ENCODE measurements around the gene MID1IP1. TPM values are rescaled to one million over a fixed set of nuclear protein-coding genes. Genes with fewer than 3 reads are reported as not detected.

Gene MID1IP1
- total and polyA plus RNA-seq, 2 donors, result 20.5 to 105 TPM

DNA sequence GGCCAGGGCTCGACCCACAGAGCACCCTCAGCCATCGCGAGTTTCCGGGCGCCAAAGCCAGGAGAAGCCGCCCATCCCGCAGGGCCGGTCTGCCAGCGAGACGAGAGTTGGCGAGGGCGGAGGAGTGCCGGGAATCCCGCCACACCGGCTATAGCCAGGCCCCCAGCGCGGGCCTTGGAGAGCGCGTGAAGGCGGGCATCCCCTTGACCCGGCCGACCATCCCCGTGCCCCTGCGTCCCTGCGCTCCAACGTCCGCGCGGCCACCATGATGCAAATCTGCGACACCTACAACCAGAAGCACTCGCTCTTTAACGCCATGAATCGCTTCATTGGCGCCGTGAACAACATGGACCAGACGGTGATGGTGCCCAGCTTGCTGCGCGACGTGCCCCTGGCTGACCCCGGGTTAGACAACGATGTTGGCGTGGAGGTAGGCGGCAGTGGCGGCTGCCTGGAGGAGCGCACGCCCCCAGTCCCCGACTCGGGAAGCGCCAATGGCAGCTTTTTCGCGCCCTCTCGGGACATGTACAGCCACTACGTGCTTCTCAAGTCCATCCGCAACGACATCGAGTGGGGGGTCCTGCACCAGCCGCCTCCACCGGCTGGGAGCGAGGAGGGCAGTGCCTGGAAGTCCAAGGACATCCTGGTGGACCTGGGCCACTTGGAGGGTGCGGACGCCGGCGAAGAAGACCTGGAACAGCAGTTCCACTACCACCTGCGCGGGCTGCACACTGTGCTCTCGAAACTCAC, 3.6 kb downstream of the MID1IP1 start:
- under 1% methylated on average over 66 of the region's 66 CpGs for WGBS
- no peak for DNase-seq (ENCODE audit: extremely low spot score)
- peak overlapping the region; percentile 73 for H3K27ac ChIP-seq (ENCODE audit: low read depth)
- H3K4me1 ChIP-seq (ENCODE audit: insufficient read depth), result peaks cover 1% of the 10 kb centered on the region
- no peaks in the 10 kb centered on the region for H3K36me3 ChIP-seq (ENCODE audit: insufficient read depth)
- H3K4me3 ChIP-seq (ENCODE audit: low read depth, low read length), result peak overlapping the region; percentile 65

DNA sequence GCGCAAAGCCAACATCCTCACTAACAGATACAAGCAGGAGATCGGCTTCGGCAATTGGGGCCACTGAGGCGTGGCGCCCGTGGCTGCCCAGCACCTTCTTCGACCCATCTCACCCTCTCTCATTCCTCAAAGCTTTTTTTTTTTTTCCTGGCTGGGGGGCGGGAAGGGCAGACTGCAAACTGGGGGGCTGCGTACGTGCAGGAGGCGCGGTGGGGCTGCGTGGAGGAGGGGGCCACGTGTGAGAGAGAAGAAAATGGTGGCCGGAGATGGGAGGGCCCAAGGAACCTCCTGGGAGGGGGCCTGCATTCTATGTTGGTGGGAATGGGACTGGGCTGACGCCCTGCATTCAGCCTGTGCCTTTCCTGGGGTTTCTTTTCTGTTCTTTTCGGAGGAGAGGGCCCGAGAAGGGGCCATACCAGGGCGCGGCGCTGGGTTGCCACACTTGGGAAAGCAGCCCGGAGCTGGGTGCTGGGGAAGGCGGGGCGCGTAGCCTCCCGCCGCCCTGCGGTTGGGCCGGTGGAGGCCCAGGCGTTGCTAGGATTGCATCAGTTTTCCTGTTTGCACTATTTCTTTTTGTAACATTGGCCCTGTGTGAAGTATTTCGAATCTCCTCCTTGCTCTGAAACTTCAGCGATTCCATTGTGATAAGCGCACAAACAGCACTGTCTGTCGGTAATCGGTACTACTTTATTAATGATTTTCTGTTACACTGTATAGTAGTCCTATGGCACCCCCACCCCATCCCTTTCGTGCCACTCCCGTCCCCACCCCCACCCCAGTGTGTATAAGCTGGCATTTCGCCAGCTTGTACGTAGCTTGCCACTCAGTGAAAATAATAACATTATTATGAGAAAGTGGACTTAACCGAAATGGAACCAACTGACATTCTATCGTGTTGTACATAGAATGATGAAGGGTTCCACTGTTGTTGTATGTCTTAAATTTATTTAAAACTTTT, 4.5 kb downstream of the MID1IP1 start:
- peaks cover 1% of the 10 kb centered on the region for H3K4me1 ChIP-seq (ENCODE audit: insufficient read depth)
- 1% methylated on average over 41 of the region's 41 CpGs for WGBS
- peak overlapping the region; percentile 73 for H3K27ac ChIP-seq (ENCODE audit: low read depth)
- H3K36me3 ChIP-seq (ENCODE audit: insufficient read depth), result no peaks in the 10 kb centered on the region
- DNase-seq (ENCODE audit: extremely low spot score), result no peak
- H3K4me3 ChIP-seq (ENCODE audit: low read depth, low read length), result peak overlapping the region; percentile 65

DNA sequence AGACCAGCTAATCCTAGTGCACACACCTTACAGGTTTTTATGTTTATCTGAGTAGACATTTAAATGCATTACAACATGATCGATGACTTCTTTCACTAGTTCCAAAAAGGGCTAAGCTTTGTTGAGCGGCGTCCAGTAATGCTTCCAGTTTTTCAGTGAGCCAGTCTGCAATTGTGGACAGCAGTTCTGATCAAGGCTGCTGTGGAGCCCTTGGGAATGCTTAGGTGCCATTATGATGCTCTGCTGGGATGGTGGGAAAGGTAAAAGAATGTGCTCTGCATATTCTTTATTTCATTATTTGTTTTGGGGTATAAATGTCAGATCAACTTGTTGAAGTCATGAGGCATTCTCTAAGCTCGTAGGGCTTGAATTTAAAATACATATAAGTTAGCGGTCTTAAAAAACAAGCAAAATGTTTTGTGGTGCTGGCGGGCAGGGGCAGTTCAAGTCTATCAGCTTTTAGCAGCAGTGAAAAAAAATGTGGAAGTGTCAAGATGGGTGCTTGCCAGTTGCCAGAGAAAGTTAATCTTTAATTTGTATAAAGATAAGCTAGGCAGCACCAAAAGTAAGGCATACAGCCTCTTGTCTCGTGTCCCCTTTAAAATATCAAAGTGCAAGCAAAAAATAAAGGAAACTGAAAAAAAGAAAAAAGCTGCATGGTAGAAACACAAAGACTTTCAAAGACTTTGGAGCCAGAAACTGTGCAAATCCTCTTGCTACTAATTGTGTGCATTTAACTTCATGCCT, 5.8 kb downstream of the MID1IP1 start:
- Histone ChIP-seq H3K4me1 (ENCODE audit: insufficient read depth) (peaks cover 1% of the 10 kb centered on the region), H3K27ac (ENCODE audit: low read depth) (no peak overlapping the region), H3K36me3 (ENCODE audit: insufficient read depth) (no peaks in the 10 kb centered on the region), H3K4me3 (ENCODE audit: low read depth, low read length) (peak overlapping the region; percentile 4)
- 56% methylated on average over 7 of the region's 7 CpGs for WGBS
- DNase-seq (ENCODE audit: extremely low spot score), result no peak

DNA sequence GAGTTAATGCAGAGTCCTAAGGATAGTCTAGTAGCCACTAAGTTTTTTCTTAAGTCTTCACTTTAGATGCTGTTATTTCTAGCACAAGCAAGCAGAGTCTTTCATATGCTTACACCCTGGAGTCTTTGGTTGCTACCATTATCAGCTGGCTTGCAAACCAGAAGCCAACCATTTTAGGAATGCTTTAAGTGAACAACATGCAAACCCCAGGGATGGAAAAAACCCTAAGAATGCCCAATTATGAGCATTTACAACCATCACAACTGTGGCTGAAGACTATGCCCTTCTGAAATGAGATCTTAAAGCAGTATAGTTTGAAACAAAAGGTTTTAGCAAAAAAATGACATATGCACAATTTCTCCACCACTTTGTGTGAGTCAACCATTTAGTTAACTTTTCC, 6.6 kb downstream of the MID1IP1 start:
- H3K27ac ChIP-seq (ENCODE audit: low read depth), result no peak overlapping the region
- peaks cover 1% of the 10 kb centered on the region for H3K4me1 ChIP-seq (ENCODE audit: insufficient read depth)
- H3K4me3 ChIP-seq (ENCODE audit: low read depth, low read length), result no peak overlapping the region
- H3K36me3 ChIP-seq (ENCODE audit: insufficient read depth), result no peaks in the 10 kb centered on the region
- DNase-seq (ENCODE audit: extremely low spot score), result no peak

DNA sequence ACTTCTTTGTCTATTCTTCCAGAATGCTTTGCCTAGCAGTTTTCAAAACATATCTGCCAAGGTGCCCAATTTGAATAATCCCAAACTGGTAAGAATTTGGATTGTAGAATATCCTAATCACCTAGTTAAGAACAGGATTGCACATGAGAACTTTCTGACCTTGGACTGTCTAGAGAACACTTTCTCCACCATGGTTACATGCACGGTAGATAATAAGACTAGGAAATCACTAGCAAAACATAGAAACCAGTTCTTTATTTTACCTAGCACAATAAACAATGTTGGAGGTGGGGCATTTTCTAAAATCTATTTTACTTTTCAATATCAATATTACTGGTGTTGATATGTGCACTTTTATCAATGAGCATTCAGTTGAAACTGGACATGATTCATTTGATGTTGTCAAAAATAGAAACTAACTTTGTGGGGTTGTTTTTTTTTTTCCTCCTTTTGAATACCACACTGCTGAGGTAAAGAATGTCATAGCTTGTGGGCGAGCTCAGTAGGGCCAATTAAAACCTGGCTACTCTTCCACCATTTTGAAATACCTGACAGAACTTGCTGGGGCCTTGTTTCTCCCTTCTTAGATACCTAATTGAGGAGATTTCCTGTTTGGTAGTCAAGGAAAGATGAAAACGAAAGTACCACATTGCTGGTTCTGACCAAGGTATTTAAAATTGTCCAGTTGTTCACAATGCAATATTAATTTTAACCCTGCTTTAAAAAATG, 10.4 kb downstream of the MID1IP1 start:
- no peak for DNase-seq (ENCODE audit: extremely low spot score)
- 70% methylated on average over 3 of the region's 3 CpGs for WGBS
- H3K27ac ChIP-seq (ENCODE audit: low read depth), result no peak overlapping the region

DNA sequence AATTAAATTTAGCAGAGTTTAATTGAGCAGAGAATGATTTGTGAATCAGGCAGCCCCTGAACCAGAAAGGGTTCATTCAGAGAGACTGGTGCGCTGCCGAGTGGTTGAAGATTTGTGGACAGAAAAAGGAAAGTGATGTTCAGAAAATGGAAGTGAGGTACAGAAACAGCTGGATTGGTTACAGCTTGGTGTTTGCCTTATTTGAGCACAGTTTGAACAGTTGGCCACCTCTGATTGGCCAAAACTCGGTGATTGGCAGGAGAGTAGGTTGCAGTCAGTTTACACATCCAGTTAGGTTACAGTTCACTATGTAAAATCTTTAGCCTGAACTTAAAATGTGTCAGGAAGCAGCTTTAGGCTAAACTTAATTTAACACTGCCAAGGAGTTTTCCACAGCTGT, 14.9 kb downstream of the MID1IP1 start:
- Histone ChIP-seq H3K4me3 (ENCODE audit: low read depth, low read length) (no peak overlapping the region), H3K27ac (ENCODE audit: low read depth) (no peak overlapping the region), H3K4me1 (ENCODE audit: insufficient read depth) (no peaks in the 10 kb centered on the region), H3K36me3 (ENCODE audit: insufficient read depth) (no peaks in the 10 kb centered on the region)
- DNase-seq (ENCODE audit: extremely low spot score), result no peak
- 93% methylated on average over 3 of the region's 3 CpGs for WGBS

More for the DNA sequence above, 10.4 kb downstream of the MID1IP1 start:
- H3K4me1 ChIP-seq (ENCODE audit: insufficient read depth), result peaks cover 1% of the 10 kb centered on the region
- H3K36me3 ChIP-seq (ENCODE audit: insufficient read depth), result no peaks in the 10 kb centered on the region
- no peak overlapping the region for H3K4me3 ChIP-seq (ENCODE audit: low read depth, low read length)

DNA sequence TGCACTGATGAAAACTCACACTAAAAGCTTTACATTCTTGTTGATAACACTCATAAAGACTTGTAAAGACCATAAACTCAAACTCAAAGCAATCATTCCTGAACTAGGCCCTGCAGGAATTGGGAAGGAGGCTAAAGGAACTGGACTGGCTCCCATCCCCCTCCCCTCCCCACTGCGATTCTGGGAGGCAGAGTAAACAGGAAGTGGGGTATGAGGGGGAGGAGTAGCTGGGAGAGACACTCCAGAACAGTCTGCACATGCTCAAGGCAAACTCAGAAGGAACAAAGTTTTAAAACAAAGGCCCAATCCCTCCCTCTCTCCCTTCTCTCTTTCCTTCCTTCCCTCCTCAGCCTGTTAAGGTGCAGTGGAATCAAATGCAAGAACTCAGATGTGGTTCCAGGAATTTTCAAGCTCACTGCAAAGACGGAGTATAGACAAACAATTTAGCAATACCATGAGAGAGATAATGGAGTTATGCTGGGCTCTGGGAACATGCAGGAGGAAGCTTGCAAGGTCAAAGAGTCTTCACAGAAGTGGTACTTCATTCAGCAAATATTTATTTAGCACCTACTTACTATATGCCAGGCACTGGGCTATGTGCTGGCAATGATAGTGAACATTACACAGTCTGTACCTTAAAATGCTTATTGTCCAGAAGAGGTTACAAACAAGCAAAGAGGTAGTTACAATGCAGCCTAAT, 15.9 kb downstream of the MID1IP1 start:
- no peak for DNase-seq (ENCODE audit: extremely low spot score)
- whole genome bisulfite sequencing, result 16% methylated on average over 2 of the region's 2 CpGs

DNA sequence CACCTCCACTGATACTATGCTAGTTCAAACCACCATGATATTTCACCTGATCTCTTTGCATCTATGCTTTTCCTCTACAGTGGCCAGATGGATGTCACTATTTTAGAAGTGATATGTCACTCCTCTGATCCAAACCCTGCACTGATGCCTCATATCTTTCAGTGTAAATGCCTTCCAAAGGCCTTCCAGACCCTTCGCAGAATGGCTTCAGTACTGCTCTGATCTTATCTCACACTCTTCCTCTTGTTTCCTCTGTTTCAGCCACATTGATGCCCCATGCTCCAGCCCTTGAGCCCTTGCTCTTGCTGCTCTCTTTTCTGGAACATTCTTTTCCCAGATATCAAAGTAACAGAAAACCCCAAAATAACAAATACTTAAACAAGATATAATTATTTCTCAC, 17.9 kb downstream of the MID1IP1 start:
- Histone ChIP-seq H3K4me3 (ENCODE audit: low read depth, low read length) (no peak overlapping the region), H3K27ac (ENCODE audit: low read depth) (no peak overlapping the region), H3K36me3 (ENCODE audit: insufficient read depth) (no peaks in the 10 kb centered on the region), H3K4me1 (ENCODE audit: insufficient read depth) (no peaks in the 10 kb centered on the region)
- no peak for DNase-seq (ENCODE audit: extremely low spot score)
- WGBS, result 93% methylated on average over 1 of the region's 1 CpG

More for the DNA sequence above, 15.9 kb downstream of the MID1IP1 start:
- H3K4me3 ChIP-seq (ENCODE audit: low read depth, low read length), result no peak overlapping the region
- no peaks in the 10 kb centered on the region for H3K4me1 ChIP-seq (ENCODE audit: insufficient read depth)
- H3K36me3 ChIP-seq (ENCODE audit: insufficient read depth), result no peaks in the 10 kb centered on the region
- peak overlapping the region; percentile 47 for H3K27ac ChIP-seq (ENCODE audit: low read depth)

DNA sequence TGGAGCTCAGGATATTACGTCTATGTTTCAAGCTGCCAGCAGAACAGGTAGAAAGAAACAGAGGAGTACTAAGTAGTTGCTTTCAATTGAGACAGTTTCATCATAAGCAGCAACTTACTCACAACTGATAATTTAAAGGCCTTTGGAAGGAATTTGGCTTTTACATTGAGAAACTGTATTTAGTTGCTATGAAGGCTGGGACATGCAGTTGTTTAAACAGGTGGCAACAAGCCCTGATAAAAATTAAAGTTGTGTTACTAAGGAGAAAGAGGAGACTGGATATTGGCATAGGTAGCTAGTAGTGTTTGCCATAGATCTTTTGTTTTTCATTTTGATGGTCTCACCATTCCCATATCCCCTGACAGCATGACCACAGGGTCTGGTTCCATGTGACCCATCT, 18.4 kb downstream of the MID1IP1 start:
- no peak overlapping the region for H3K4me3 ChIP-seq (ENCODE audit: low read depth, low read length)
- no peaks in the 10 kb centered on the region for H3K36me3 ChIP-seq (ENCODE audit: insufficient read depth)
- no peak for DNase-seq (ENCODE audit: extremely low spot score)
- no peaks in the 10 kb centered on the region for H3K4me1 ChIP-seq (ENCODE audit: insufficient read depth)
- WGBS, result 98% methylated on average over 1 of the region's 1 CpG
- H3K27ac ChIP-seq (ENCODE audit: low read depth), result no peak overlapping the region

DNA sequence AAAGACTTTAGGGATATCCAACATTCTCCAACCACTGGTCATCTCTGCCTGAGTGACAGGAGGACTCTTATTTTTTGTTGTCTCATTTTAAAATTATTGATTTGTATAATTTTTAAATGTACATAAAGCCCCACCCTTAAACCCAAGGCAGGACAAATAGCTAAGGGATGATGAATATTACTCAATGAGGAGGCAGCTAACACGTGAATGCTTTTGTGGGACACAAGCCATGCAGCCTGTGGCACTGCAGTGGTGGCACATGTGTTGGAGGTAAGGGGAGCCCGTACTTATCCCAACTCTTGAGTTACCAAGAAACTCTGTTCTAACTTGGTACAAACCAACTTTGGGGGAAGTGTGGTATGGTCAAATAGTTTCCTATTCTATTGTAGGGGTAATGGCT, 19.5 kb downstream of the MID1IP1 start:
- no peak overlapping the region for H3K4me3 ChIP-seq (ENCODE audit: low read depth, low read length)
- H3K27ac ChIP-seq (ENCODE audit: low read depth), result no peak overlapping the region
- no peak for DNase-seq (ENCODE audit: extremely low spot score)
- 91% methylated on average over 2 of the region's 2 CpGs for WGBS
- H3K36me3 ChIP-seq (ENCODE audit: insufficient read depth), result no peaks in the 10 kb centered on the region
- no peaks in the 10 kb centered on the region for H3K4me1 ChIP-seq (ENCODE audit: insufficient read depth)

DNA sequence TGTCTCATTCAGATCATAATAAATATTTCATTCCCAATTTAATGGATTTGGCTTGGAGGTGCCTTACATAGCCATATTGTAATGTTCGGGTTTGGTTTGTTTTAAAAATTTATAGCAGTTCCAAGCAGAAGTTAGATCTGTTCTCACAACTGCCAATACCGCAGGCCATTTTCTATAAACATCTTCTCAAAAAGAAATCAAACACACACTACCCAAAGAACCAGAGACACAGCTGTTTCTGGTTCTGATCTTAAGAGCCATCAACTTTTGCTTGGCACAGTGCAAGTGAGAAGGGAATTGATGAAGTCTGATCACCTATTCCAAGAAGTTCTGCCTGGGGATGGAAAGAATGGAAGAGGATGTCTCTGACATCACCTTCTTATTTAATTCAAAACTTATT, 22.9 kb downstream of the MID1IP1 start:
- Histone ChIP-seq H3K27ac (ENCODE audit: low read depth) (no peak overlapping the region), H3K4me3 (ENCODE audit: low read depth, low read length) (no peak overlapping the region), H3K4me1 (ENCODE audit: insufficient read depth) (no peaks in the 10 kb centered on the region), H3K36me3 (ENCODE audit: insufficient read depth) (no peaks in the 10 kb centered on the region)
- 64% methylated on average over 2 of the region's 2 CpGs for WGBS
- no peak for DNase-seq (ENCODE audit: extremely low spot score)

DNA sequence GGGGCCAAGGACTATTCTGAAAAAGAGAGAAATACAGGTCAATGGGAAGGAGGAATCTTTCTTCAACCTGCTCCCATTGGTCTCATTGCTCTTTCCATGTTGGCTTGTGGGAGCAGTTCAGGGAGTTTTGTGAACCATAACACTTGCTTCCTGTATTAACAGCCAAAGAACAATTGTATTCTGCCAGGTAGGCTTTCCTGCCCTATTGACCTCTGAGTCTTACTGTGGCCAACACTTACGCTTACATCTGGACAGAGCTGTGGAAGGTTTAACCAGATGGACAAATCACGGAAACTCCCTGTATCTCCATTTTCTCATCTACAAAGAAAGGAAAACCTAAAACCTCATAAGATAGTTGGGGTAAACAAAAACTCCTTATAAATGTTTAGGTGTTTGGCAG, 30.7 kb downstream of the MID1IP1 start:
- WGBS, result 75% methylated on average over 2 of the region's 2 CpGs
- H3K27ac ChIP-seq (ENCODE audit: low read depth), result no peak overlapping the region
- no peak overlapping the region for H3K4me3 ChIP-seq (ENCODE audit: low read depth, low read length)
- H3K36me3 ChIP-seq (ENCODE audit: insufficient read depth), result no peaks in the 10 kb centered on the region
- no peaks in the 10 kb centered on the region for H3K4me1 ChIP-seq (ENCODE audit: insufficient read depth)
- DNase-seq (ENCODE audit: extremely low spot score), result no peak
